ENCODE data around the gene CAD.

The CAD gene

GRCh38 chr2:27231921-27232320, 14.8 kb downstream of the CAD start:
- DNase-seq = no peak

- no peak for DNase-seq
Measured at GRCh38 chr2:27233341-27233740, 16.2 kb downstream of the CAD start.

GRCh38 chr2:27236136-27236535, 19.0 kb downstream of the CAD start:
- no peak for DNase-seq

- DNase-seq = no peak
Measured at GRCh38 chr2:27236626-27237025, 19.5 kb downstream of the CAD start.

- DNase-seq = no peak
Measured at GRCh38 chr2:27237341-27237945, 20.3 kb downstream of the CAD start.

GRCh38 chr2:27238976-27239375, 21.8 kb downstream of the CAD start:
- DNase-seq = no peak

GRCh38 chr2:27240406-27240805, 23.2 kb downstream of the CAD start:
- no peak for DNase-seq

- DNase-seq = peak; percentile 65
Measured at GRCh38 chr2:27241761-27242613, 24.8 kb downstream of the CAD start.

GRCh38 chr2:27242614-27242951, 25.4 kb downstream of the CAD start:
- no peak for DNase-seq

- no peak for DNase-seq
Measured at GRCh38 chr2:27243391-27244130, 26.4 kb downstream of the CAD start.

- DNase-seq = no peak
Measured at GRCh38 chr2:27245116-27245515, 27.9 kb downstream of the CAD start.

GRCh38 chr2:27245626-27246025, 28.5 kb downstream of the CAD start:
- no peak for DNase-seq

- DNase-seq = peak; percentile 22
Measured at GRCh38 chr2:27247893-27248292, 30.7 kb downstream of the CAD start.

GRCh38 chr2:27249159-27249890, 32.2 kb downstream of the CAD start:
- DNase-seq = no peak

- DNase-seq = peak; percentile 88
Measured at GRCh38 chr2:27249891-27250651, 32.9 kb downstream of the CAD start.

- no peak for DNase-seq
Measured at GRCh38 chr2:27250652-27251379, 33.6 kb downstream of the CAD start.

GRCh38 chr2:27251766-27252165, 34.6 kb downstream of the CAD start:
- no peak for DNase-seq

- no peak for DNase-seq
Measured at GRCh38 chr2:27255187-27255586, 38.0 kb downstream of the CAD start.

GRCh38 chr2:27255660-27256059, 38.5 kb downstream of the CAD start:
- DNase-seq = no peak

- DNase-seq = no peak
Measured at GRCh38 chr2:27256855-27257454, 39.8 kb downstream of the CAD start.

- DNase-seq = no peak
Measured at GRCh38 chr2:27258051-27258450, 40.9 kb downstream of the CAD start.

Measured in hematopoietic multipotent progenitor cell treated with erythropoietin and hydrocortisone succinate and interleukin-3 and kit ligand, for 4 days (in vitro differentiated cells).